NCI-H526 (cell line): ENCODE data around the gene GPR61.

Experiments
- DNase-seq, 2 experiments: peaks; one replicate each; lab custom pipeline; 2025; lab: John Stamatoyannopoulos, UW

Gene GPR61

DNA sequence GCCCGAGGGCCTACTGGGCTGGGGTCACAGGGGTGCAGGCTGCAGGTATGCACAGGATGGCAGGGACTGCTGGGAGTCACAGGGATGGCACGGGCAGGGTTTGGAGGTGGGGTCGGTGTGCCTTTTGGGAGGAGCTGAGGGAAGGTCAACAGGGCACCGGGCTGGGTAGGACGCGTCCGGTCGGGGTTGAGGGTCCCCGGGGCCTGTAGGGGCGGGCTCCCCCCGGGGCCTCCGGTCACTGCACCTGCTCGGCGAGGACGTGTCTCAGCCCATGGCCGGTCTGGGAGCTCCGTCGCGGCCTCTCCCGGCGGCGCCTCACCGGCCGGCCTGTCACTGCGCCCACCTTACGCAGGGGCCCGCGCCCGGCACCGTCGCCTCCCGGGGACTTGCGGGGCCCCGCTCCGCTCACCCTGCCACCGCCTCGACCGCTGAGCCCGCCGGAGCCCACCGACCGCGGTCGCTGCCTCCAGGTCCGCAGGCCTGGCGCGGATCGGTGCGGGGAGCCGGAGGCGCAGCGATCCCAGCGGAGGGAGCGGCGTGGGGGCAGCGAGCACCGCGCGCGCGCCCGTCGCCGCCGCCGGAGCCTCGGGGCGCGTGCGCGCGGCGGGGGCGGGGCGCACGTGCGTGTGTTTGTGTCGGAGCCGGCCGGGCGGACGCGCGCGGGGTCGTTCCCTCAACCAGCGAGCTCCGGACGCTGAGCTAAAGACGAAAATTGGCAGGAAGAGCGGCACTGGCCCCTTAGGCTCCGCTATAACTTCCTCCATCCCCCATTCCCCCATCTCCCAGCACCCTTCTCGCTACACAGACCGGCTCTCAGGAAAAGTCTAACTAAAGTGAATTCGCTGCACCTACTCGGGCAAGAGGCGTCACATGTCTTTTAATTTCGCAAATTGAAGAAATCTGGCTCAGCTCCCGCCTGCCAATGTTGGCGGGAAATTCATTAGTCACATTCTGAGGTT lies 30.2 kb upstream of the GPR61 start, which contains the start of gene AMIGO1:
Gene AMIGO1 (minus strand): TSS at position 552 of the 959 bp plus-strand sequence. CDS start 815 bp downstream, outside the sequence.
- DNase-seq: peak; percentile 6 to 85

DNA sequence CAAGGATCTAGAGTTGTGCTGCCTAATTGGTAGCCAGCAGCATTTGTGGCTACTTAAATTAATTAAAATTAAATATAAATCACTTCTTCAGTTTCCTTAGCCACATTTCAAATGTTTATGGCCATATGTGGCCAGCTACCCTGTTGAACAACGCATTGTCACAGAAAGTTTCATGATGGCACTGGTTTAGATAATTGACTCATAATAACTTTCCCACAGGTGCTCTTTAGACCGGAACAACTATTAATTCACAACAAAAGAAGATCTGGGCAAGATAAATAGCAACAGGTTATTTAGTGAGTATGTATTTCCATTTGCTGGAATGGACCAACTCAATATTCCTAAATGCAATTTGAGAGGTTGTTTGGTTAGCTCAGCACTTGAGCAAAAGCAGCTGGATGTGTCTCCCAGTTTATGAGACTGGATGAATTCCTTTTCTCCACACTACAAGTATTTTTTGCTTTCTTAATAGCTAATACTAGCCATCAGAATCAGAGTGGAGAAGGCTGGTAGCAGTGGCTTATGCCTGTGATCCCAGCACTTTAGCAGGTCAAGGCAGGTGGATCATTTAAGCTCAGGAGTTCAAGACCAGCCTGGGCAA lies 26.5 kb upstream of the GPR61 start:
- DNase-seq: no peak

DNA sequence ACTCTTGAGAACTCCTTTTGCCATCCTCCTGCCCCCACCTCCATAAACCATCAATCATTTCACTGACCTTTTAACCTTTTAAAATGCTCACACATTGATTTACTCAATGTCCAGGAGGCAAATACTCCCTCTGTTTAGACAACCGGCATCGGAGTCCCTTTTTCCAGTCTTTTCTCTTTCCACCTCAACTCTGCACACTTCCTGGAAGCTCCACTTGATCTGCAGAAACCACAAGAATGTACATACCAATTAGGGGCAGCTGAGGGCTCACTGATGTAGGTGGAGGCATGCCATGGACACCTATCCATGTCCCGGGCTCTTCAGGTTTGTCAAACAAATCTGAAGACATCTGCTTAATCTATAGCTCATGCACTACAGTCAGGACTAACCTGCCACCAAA lies 24.8 kb upstream of the GPR61 start:
- no peak for DNase-seq

DNA sequence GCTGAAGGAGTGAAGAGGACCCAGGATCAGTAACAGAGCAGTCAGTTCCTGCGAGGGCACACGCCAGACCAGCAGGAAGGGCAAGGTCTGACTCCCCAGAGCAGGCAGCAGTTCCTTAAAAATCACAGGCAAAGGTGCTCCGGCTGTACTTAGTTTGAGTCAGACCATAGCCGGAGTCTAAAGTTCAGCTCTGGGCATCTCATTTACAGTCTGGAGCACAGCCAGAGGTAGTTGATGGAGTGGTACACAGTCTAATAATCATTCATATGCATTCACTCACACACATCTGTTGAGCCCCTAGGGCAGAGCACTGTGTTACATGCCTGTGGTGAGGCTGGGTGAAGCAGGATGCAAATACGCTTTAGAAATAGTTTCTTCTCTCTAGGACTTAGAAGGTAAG lies 22.8 kb upstream of the GPR61 start:
- peak; percentile 70 to 71 for DNase-seq

DNA sequence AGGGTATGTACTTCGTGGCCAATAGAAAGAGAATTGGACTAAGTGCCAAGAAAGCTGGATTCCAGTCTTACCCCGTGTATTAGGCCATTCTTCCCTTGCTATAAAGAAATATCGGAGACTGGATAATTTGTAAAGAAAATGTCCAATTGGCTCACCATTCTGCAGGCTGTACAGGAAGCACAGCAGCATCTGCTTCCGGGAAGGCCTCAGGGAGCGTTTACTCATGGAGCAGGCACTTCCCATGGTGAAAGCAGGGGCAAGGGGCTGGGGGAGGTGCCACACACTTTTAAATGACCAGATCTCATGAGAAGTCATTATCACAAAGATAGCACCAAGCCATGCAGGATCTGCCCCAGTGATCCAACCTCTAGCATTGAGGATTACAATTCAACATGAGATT lies 22.3 kb upstream of the GPR61 start:
- no peak for DNase-seq

DNA sequence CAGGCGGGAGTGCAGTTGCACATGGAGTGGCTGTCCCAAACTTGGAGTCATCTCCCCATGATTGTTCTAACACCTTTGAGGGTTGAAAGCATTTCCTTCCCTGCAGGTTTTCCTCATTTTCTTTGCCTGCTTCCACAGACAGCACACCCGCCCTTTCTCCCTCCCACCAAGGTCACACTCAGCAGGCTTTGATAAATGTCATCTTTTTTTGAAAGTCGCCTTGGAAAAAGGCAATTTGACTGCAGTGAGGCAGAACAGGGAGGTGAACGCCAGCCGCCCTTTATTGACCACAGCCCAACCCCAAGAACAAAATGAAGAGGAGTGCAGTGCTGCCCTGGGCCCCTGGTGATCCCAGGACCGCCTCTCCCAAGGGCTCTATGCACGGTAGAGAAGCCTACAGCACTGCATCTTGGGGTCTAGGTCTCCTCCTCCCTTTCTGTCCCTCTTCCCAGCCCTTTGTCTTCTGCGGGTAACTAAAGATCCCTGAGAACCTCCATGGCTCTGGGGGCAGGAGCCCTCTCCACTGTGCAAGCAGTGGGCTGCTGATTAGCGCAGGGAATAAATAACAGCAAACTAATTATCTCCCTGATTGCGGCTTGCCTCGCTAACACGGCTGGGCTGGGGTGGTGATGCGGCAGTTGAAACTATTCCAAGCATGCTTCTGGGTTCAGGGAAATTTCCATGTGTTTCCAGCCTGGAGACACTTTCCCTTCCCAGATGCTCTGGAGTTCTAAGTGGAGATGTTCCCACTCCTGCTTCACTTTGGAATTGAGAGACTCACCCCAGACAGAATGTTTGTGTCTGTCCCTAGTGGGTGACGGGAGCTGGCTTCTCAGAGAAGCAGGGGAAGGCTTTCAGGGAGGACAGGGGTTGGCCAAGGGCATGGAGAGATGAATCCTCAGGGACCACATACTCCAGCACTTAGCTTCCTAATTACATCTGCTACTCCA lies 18.4 kb upstream of the GPR61 start:
- DNase-seq: no peak

DNA sequence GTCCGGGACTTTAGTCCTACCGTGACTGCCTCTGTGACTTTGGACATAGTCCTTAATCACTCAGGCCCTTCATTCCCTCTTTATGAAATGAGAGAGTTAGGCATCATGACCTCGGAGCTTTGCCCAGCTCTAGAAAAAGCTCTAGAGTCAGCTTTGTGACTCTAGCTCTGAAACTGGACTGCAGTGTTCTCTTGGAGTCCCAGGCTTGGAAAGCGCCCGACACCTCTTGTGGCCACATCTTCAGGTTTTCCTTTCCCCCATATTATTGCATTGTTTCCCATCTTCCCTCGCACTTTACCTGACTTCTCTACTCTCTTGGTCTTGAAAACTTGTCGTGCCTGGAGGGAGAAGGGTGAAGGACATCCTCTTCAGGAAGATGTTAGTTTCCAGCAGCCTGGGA lies 17.6 kb upstream of the GPR61 start:
- DNase-seq: no peak

DNA sequence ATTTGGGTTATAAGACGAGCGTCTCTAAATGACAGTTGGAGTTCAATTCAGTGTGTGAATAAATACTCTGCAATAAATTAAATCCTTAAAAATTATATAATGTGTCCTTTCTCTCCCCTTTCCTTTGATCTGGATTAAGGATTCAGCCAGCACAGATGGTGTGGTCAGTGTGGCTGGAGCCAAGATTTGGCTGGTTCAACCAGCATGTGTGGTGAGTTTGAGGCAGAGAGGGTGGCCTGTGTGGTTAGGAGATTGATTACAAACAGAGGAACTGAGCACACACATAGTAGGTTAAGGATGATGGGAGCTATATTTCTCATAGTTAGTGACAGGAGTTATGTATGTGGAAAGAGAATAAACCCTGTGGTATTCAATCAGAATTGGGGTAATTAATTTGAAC lies 16.0 kb upstream of the GPR61 start:
- DNase-seq: no peak

DNA sequence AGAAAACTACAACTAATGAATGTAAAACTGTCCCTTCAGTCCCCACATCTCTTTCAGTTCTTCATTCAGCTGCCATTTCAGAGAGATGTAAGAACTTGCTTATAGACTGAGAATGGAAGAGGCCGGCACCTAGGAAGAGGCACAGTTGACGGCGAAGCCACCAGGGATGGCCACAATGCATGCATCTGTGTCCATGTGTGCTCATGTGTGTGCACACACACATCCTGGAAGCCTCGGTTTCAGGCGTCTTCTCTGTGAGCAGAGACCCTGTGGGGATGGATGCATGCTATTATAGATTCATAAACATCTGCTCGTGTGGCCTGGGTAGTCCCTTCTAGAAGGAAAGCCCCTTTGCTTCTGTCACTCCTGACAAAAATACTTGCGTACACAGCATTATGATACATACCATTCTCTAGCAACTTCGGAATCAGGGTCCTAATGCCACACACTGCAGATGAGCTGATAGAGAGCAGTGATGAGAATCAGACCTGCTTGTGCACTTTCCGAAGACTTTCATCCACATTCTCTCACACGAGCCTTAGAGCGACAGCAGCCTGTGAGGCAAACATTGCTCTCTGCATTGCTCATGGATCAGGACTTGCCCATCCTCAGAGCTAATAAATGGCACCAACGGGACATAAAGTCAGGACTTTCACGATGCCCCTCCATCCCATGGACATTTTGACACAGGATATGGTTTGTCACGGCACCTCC lies 12.4 kb upstream of the GPR61 start:
- no peak for DNase-seq

DNA sequence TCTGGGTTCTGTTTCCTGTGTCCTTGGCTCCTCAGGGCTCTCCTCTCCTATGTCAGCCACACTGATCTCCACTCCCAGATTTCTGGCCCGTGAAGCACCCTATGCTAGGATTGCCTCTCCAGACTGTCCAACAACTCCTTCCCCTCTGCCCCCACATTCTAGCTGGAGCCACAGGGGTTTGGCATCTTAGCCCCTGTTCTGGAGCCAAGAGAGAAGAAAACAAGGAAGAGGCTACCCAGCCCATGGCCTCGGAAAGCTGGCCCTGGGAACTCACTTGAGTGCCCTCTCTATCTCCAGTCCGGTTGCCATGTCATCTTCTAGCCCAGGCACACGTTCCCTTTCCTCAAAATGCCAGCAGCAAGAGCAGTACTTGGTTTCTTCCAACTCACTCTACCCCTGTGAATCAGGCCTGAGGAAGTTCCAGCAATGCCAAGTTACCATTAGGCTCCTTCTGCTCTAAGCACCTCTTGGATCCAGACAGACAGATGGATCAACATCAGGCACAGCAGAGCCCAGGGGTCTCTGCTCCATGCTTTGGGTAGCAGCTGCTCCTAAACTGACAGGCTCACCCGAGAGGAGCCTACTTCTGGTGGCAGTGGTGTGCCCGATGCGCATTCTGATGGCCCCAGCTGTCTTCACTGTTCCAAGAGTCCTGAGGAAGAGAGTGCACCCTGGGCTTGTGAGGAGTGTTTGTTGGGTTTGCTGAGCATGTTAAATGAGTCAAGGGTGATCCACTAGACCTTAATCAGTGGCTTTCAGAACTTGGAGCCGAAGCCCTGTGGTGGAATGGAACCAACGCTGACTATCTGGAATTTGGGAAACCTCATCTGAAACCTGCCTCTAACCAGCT lies 11.6 kb upstream of the GPR61 start:
- no peak for DNase-seq

DNA sequence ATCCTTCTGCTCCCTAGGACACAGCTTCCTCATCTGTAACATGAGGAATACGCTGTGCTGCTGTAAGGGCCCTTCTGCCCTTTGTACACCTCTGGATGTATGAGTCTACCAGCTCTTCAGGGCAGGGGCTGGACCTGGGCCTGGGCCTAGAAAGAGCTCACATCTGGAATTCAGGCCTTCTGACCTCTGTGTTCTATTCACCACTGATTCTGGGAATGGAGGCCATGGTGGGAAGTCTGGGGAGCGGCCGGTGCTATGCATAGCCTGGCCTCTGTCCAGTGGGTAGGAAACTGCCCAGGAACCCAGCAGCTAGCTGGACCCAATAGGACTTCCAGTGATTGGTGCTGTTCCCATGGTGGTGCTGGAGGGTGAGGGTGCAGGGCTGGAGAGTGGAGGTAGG lies 11.0 kb upstream of the GPR61 start:
- no peak for DNase-seq

DNA sequence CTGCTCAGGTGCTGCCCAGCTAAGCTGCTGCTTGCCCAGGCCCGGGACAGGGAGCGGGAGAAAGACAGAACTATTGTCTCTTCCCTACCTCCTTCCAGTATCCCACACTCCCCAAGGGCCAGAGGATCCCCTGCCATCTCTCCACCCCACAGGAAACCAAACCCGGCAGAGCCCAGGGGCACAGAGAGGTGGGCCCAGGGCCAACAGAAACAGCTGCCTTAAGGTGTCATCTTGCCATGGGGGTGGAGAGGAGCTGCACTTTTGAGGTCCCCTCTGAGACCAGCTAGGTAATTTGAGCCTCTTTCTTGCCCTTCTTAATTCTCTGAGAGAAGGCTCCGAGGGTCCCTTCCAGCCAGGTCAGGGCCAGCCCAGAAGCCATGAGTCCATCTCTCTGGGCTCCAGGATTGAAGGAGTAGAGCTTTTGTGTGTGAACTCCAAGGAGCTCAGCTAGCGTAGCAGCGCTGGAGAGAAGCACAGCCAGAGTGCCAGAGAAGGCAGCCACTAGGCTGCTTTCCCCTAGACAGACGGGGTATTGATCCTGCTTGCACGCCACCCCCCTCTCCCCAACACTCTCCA lies 9.7 kb upstream of the GPR61 start:
- no peak for DNase-seq

DNA sequence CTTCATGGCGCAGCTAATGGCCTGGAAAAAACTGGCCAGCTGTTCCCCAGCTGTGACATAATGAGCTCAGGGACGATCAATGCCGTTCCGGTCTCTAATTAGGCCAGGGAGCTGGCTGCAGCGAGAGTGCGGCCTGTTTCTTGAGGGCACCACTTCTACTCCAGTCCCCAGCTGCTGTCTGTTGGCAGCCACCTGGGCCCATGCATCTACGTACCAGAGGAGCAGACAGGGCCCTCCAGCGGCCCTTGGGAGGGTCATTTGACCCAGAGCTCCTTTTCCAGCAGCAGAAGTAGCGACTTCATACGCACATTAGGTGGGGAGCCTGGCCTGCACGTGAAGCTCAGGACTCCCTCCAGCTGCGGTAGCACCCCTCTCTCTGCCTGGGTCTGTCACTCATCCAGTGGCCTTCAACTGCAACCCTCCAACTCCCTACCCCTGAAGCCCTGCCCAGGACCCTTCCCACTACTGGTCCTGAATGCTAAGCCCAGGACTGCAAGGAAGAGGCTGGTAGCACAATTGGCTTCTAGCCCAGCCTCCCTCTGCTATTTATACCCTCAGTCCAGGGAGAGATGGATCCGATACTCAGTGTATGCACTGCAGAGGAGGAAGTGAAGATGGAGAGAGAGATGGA lies 9.1 kb upstream of the GPR61 start:
- no peak for DNase-seq

DNA sequence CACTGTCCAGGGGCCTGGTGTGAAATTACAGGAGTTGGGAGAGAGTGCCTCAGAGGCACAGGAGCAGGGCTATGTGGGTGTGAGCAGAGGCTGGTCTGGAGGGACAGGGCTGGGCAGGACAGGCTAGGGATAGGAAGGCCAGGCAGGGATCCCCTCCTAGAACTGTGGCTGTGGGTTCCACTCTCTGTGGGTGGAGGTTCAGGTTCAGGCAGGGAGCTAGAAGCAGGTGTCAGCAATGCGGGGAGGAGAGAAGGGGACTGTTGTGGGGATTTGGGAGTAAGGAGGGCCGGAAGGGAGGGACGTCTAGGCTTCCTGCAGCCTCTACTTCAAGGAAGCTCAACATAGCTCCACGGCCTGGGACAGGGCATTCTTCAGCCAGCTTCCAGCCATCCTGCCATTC lies 8.3 kb upstream of the GPR61 start:
- no peak for DNase-seq

DNA sequence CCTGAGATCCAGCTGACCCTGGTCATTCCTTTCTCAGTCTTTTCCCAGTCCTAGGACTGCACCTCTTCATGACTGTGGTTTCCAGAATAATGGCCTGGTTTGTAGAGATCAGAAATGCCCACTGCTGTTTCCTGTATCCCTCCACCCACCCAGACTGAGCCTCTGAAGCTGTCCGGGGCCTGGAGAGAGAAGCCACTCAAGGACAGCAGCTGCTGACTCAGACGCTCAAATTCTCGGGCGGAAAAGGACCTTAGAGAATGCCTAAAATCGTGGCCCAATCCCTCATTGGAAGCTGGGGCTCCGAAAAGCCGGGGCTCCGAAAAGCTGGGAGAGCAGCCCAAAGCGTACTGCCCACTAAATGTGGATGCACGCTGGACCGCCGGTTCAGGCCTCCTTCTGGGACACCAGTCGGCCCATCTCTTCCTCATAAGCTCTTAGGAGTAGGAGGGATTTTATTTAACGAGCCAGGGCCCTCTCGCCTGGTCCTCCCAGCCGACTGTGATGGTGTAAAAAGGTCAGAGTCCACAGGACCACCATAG lies 7.8 kb upstream of the GPR61 start:
- no peak for DNase-seq

DNA sequence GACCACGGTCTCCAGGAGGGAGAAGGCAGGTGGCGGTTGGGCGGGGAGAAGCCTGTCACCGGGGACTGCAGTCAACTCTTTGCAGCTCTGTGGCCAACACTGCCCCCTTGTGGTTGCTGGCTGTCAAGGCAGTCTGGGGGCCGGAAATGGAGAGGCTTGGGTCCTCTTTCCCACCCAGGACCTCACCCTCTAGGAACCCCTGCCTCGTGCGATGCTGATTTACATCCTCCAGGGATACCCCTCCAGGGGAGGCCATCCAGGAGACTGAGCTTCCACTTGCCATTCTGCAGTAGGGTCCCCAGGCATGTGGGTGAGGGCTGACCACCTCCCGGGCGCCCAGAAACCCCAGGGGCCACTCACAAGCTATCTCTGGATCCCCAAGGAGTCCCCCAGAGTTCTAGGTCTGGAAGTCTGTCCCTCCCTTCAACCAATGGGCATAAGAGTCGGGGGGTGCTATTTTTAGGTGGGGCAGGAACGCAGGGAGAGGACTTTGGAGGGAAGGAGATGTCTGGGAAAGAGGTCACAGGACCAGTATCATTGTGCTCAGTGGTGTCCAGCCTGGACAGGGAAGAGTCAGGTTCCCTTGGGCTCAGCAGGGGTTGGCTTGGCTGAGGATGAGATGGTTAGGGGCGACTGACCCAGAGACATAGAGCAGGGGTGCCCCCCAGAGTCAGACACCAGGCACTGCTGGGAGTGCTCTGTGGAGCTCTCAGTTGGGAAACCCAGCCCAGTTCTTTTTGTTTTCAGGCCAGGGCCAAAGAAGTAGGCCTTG lies 7.1 kb upstream of the GPR61 start:
- DNase-seq: peak; percentile 45 to 88

DNA sequence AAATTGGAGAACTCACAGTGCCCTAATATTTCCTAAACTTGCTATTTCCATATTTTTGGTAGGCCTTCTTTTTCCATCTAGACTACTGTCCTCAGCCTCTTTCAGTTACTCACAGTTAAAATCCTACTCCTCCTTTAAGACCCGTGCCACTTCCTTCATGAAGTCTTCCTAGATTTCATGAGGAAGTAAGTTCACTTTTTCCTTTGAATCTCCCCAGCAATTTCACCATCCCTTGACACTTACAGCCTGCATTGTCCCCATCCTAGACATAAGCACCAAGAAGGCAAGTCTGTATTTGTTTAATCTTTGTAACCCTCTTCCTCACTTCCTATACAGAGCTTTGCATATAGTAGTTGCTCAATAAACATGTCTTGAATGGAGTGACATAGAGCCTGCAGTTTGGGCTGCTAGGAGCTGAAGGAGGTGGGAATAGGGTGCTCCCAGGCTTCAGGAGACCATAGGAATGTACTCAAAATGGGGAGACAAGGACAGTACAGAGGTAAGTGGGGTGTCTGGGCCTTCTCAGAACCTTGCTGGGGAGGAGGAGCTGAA lies 5.3 kb upstream of the GPR61 start:
- DNase-seq: no peak

DNA sequence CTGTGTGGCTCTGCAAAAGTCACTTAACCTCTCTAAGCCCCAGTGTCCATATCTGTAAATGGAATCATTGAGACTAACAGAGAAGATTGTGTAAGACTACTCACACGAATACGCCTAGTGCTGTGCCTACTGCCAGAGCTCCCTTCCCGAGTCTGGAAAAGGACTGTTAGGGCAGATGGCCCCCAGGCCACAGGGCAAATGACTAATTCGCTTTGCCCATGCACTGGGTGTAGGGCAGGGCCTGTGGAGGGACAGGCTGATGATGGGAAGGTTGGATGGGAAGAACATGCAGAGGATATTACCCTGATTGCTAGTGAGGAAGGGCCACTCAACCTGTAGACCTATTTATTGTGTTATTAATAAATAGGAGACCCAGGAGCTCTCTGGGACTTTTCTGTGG lies 4.2 kb upstream of the GPR61 start:
- DNase-seq: no peak
